Panc1 (cell line): ENCODE data around the gene B4GALT7.

Experiments used
- CTCF ChIP-seq: fragments of 450-650 bp; IDR thresholded peaks from 2 replicates; pipeline ENCODE4 v1.5.1; 2017; ENCODE audit warnings: mild to moderate bottlenecking
- REST ChIP-seq, 2 experiments: IDR thresholded peaks; 2 replicates each; pipeline ENCODE4 v1.6.1; 2011 to 2012; ENCODE audit warnings: low read depth in 2 of 2, control low read depth in 1 of 2, low read length in 1 of 2, mild to moderate bottlenecking in 1 of 2, moderate library complexity in 1 of 2; ENCODE audit not compliant: insufficient read depth in 1 of 2
- TCF7L2 ChIP-seq: IDR thresholded peaks from 2 replicates; pipeline ENCODE4 v1.6.1; 2011; ENCODE audit warnings: mild to moderate bottlenecking, low read depth, low read length, inconsistent platforms

- TF ChIP-seq REST (IDR thresholded peaks at IDR 0.05; ENCODE audit: insufficient read depth in 1 of 2, low read depth in 2 of 2, low read length in 1 of 2) (no peak), CTCF (no peak), TCF7L2 (no peak)
These were observed 631 bp downstream of the B4GALT7 start for GRCh38 chr5:177600508-177601018.
